GM12878 (cell line): Measurements from ENCODE around the gene RASGEF1B. TPM values are rescaled to one million over a fixed set of nuclear protein-coding genes. Genes with fewer than 3 reads are reported as not detected.

Experiments used
- ATAC-seq: fragments of 200-7000 bp; cut with Tn5 transposase; 3 replicates; pipeline ENCODE4 v1.9.1; 2020; ENCODE audit warnings: mild to moderate bottlenecking, moderate library complexity
- BruUV-seq: library from RNA; stranded (reverse); fragments of 400-500 nt; replicated peaks from 2 replicates; lab custom pipeline; 2021; lab: Mats Ljungman, UMichigan
- CTCF ChIA-PET: fragments of 300-600 bp; sonication (Branson Sonifier 250); formaldehyde crosslinking; extraction: SDS; loops from one replicate; lab custom pipeline; 2021; ENCODE audit warnings: inconsistent platforms; lab: Yijun Ruan, JAX
- POLR2A ChIA-PET: fragments of 350-600 bp; formaldehyde crosslinking; extraction: SDS; loops from one replicate; lab custom pipeline; 2021; ENCODE audit warnings: inconsistent platforms; lab: Charles Lee
- RAD21 ChIA-PET: fragments of 300-600 bp; sonication (Branson Sonifier 250); formaldehyde crosslinking; loops from one replicate; lab custom pipeline; 2023; ENCODE audit warnings: antibody characterized with exemption; ENCODE audit not compliant: unreplicated experiment; lab: Charles Lee
- SMC1A ChIA-PET: fragments of 300-600 bp; sonication (Branson Sonifier 250); formaldehyde crosslinking; loops from one replicate; lab custom pipeline; 2023; ENCODE audit not compliant: unreplicated experiment, uncharacterized antibody; lab: Charles Lee
- DNase-seq: peaks from one replicate; pipeline ENCODE4 v3.0.0-alpha.2; 2011; ENCODE audit warnings: low read depth, low spot score
- FAIRE-seq: peaks from 3 replicates; lab custom pipeline; 2011; peaks lifted over from hg19 to GRCh38; lab: Jason Lieb, UNC
- H2AFZ ChIP-seq: 2 replicates; pipeline ENCODE4 v1.6.0; 2011; ENCODE audit warnings: low read depth, low read length, control low read depth; ENCODE audit not compliant: control insufficient read depth
- H3K27ac ChIP-seq: 2 replicates; pipeline ENCODE4 v1.5.1; 2011; ENCODE audit warnings: control low read depth; ENCODE audit not compliant: control insufficient read depth, insufficient read depth
- H3K27me3 ChIP-seq, 2 experiments: replicated peaks in 1 of 2; 2 replicates each; pipeline versions ENCODE4 v1.6.0 to v1.6.1; 2011; ENCODE audit warnings: low read length in 1 of 2; ENCODE audit not compliant: control insufficient read depth in 2 of 2, insufficient read depth in 2 of 2
- H3K36me3 ChIP-seq, 2 experiments: 2 replicates each; pipeline ENCODE4 v1.5.1; 2011; ENCODE audit warnings: low read length in 1 of 2; ENCODE audit not compliant: control insufficient read depth in 2 of 2, insufficient read depth in 2 of 2
- H3K4me1 ChIP-seq: 2 replicates; pipeline ENCODE4 v1.6.1; 2011; ENCODE audit warnings: mild to moderate bottlenecking, low read length, moderate library complexity, mixed read lengths; ENCODE audit not compliant: control insufficient read depth, insufficient read depth
- H3K4me2 ChIP-seq: 2 replicates; pipeline ENCODE4 v1.6.0; 2011; ENCODE audit warnings: control low read depth; ENCODE audit not compliant: control insufficient read depth, insufficient read depth
- H3K4me3 ChIP-seq: fragments of 200-600 bp; sonication (generic); 2 replicates; pipeline ENCODE4 v1.5.1; 2016
- H3K79me2 ChIP-seq: 2 replicates; pipeline ENCODE4 v1.6.0; 2011; ENCODE audit warnings: low read length; ENCODE audit not compliant: control insufficient read depth, insufficient read depth
- H3K9ac ChIP-seq: 2 replicates; pipeline ENCODE4 v1.8.0; 2011; ENCODE audit warnings: low read length, control low read depth, mixed read lengths; ENCODE audit not compliant: control insufficient read depth, insufficient read depth
- H3K9me3 ChIP-seq: replicated peaks from 3 replicates; pipeline ENCODE4 v1.5.1; 2011; ENCODE audit warnings: mild to moderate bottlenecking, low read length; ENCODE audit not compliant: control insufficient read depth, insufficient read depth
- H4K20me1 ChIP-seq: 2 replicates; pipeline ENCODE4 v1.6.0; 2011; ENCODE audit not compliant: control insufficient read depth, insufficient read depth
- BCL11A ChIP-seq: IDR thresholded peaks from 2 replicates; pipeline ENCODE4 v1.6.1; 2011; ENCODE audit warnings: low read depth, low read length
- EED ChIP-seq: sonication (generic); IDR thresholded peaks from 2 replicates; pipeline ENCODE4 v1.6.1; 2016; ENCODE audit warnings: antibody characterized with exemption, low read depth
- EZH2 ChIP-seq: IDR thresholded peaks from 2 replicates; pipeline ENCODE4 v1.6.1; 2012; ENCODE audit warnings: low read depth, mild to moderate bottlenecking, control low read depth, inconsistent platforms, low read length, borderline replicate concordance; ENCODE audit not compliant: control insufficient read depth
- GABPA ChIP-seq: IDR thresholded peaks from 2 replicates; pipeline ENCODE4 v1.6.1; 2014; ENCODE audit warnings: antibody characterized with exemption, low read depth, mild to moderate bottlenecking, inconsistent platforms
- MEF2A ChIP-seq: IDR thresholded peaks from 2 replicates; pipeline ENCODE4 v1.6.1; 2011; ENCODE audit warnings: low read depth, mild to moderate bottlenecking, low read length, moderate library complexity; ENCODE audit not compliant: insufficient read depth
- POU2F2 ChIP-seq: IDR thresholded peaks from 3 replicates; pipeline ENCODE4 v1.6.1; 2011; ENCODE audit warnings: low read depth, mild to moderate bottlenecking, low read length, borderline replicate concordance
- RAD21 ChIP-seq: IDR thresholded peaks from 2 replicates; pipeline ENCODE4 v1.6.1; 2011; ENCODE audit warnings: mild to moderate bottlenecking, low read depth, low read length, moderate library complexity; ENCODE audit not compliant: insufficient read depth
- RAD51 ChIP-seq: fragments of 450-650 bp; IDR thresholded peaks from 2 replicates; pipeline ENCODE4 v1.6.1; 2016; ENCODE audit warnings: moderate library complexity, mild to moderate bottlenecking, inconsistent platforms
- RFX5 ChIP-seq: IDR thresholded peaks from 2 replicates; pipeline ENCODE4 v1.6.1; 2011; ENCODE audit warnings: low read depth, low read length, improper control_type of control experiment
- TBL1XR1 ChIP-seq: IDR thresholded peaks from 2 replicates; pipeline ENCODE4 v1.6.1; 2012; ENCODE audit warnings: low read depth, low read length, improper control_type of control experiment
- ZNF622 ChIP-seq: fragments of 450-650 bp; IDR thresholded peaks from 2 replicates; pipeline ENCODE4 v1.6.1; 2017; ENCODE audit warnings: mild to moderate bottlenecking, inconsistent platforms
- WGBS: methylation state at CpG from one replicate; pipeline ENCODE4 v1.1.6; 2016; ENCODE audit warnings: low lambda C conversion rate; ENCODE audit not compliant: insufficient replicate concordance, insufficient coverage; ENCODE audit errors: missing lambda C conversion rate; 5-methylcytosine and 5-hydroxymethylcytosine counted together
- in situ Hi-C: fragments of 300-500 bp; cut with MboI; formaldehyde crosslinking; loops from 9 replicates; pipeline ENCODE4 v1.14.3; 2018; ENCODE audit warnings: mixed read lengths
- intact Hi-C: fragments of 100-400 bp; cut with micrococcal nuclease; formaldehyde crosslinking; loops from one replicate; pipeline ENCODE4 v1.14.2; 2022; ENCODE audit not compliant: unreplicated experiment
- polyA plus RNA-seq, 11 experiments: library from polyadenylated mRNA; depleted of rRNA in 4 of 11; unstranded in 6 of 11; stranded (reverse) in 5 of 11; fragments of >200 nt; fragmentation: Nextera tagmentation in 4 of 11; fragmentation: Illumina TruSeq in 1 of 11; extraction: Ambion mirVana in 4 of 11; extraction: Trizol in 1 of 11; gene quantifications; 1 replicate in 1 of 11; 2 replicates in 10 of 11; pipeline versions ENCODE4 v1.2.1 to v1.2.3, GENCODE V29; 2011 to 2016; ENCODE audit warnings: inconsistent platforms in 2 of 11, missing spikeins in 2 of 11, low read depth in 1 of 11
- total RNA-seq, 4 experiments: library from RNA; depleted of rRNA in 3 of 4; stranded (reverse); fragments of >200 nt in 3 of 4; fragmentation: Illumina TruSeq in 1 of 4; extraction: Trizol in 1 of 4; gene quantifications; 2 replicates each; pipeline versions ENCODE4 v1.2.1 to v1.2.3, GENCODE V29; 2013 to 2021
- TF ChIP-seq, protein P1 (sequence below): fragments of 450-650 bp; conservative IDR thresholded peaks from 2 replicates; pipeline ENCODE4 v1.6.1; 2017; ENCODE audit warnings: mild to moderate bottlenecking, moderate library complexity
- TF ChIP-seq, protein P2 (sequence below): fragments of 150-350 bp; IDR thresholded peaks from 2 replicates; pipeline ENCODE4 v1.6.1; 2016; ENCODE audit warnings: low read depth, low read length
- TF ChIP-seq, protein P3 (sequence below): fragments of 450-650 bp; formaldehyde crosslinking; IDR thresholded peaks from 2 replicates; pipeline ENCODE4 v1.5.0; 2022; ENCODE audit warnings: mild to moderate bottlenecking, missing genetic modification characterization

RASGEF1B gene
- total and polyA plus RNA-seq, 10 of the 15 experiments (the other 5 are each of a cell fraction or from before 2014, with no cell fraction given), result 0.03 to 0.24 (median 0.10) TPM; not detected in 2

DNA sequence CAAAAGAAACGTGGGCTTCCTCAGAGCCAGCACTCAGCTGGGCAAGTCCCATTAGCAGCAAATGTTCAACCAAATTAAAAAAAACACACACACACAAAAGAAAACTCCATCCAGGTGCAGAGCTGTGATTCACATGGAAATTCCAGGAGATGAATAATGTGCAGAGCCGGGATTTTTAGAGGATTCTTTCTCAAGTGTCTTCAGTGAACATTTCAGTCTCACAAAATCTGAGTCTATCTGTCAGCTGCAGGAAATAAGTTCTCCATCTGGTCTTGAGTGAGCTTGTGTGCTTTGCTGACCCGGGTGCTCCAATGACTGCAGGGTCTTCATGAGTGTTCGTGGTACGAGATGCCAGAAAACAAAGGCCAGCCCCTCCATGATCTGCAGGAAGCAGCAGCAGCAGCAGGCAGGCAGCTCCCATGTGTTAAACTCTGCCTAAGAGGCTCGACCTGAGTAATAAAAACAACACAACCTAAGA lies 44.3 kb downstream of the RASGEF1B start:
- no peak for DNase-seq
- Histone ChIP-seq H3K27ac (no peak overlapping the region), H3K4me1 (peaks cover 3% of the 10 kb centered on the region; the same call in 1 of the 2 replicates), H3K79me2 (no peaks in the 10 kb centered on the region), H4K20me1 (no peaks in the 10 kb centered on the region), H2AFZ (no peak overlapping the region), H3K9me3 (no peaks in the 10 kb centered on the region), H3K9ac (no peak overlapping the region), H3K4me2 (no peak overlapping the region), H3K36me3 (no peaks in the 10 kb centered on the region), H3K27me3 (no peaks in the 10 kb centered on the region), H3K4me3 (no peak overlapping the region)
- SMC1A ChIA-PET, result interaction anchor here (1.1 to 1.5 kb wide), 2 partner anchors 10 to 18 kb away, joined by 3 read pairs; no protein-coding TSS in a partner anchor
- in situ Hi-C loops, result no loop called here
- WGBS, result 8% methylated on average over 6 of the region's 6 CpGs
- RAD21 ChIA-PET, result no interaction called here
- CTCF ChIA-PET, result interaction anchor here (0.7 to 1.3 kb wide), 3 partner anchors 10 to 857 kb away, joined by 3 to 5 read pairs (median 3); no protein-coding TSS in a partner anchor
- BruUV-seq, result no TSS peak
- FAIRE-seq, result no peak
- intact Hi-C loops, result no loop called here
- POLR2A ChIA-PET, result no interaction called here
- no peak for ATAC-seq
- no peak for TF ChIP-seq RAD21
- TF ChIP-seq, protein P1, sequence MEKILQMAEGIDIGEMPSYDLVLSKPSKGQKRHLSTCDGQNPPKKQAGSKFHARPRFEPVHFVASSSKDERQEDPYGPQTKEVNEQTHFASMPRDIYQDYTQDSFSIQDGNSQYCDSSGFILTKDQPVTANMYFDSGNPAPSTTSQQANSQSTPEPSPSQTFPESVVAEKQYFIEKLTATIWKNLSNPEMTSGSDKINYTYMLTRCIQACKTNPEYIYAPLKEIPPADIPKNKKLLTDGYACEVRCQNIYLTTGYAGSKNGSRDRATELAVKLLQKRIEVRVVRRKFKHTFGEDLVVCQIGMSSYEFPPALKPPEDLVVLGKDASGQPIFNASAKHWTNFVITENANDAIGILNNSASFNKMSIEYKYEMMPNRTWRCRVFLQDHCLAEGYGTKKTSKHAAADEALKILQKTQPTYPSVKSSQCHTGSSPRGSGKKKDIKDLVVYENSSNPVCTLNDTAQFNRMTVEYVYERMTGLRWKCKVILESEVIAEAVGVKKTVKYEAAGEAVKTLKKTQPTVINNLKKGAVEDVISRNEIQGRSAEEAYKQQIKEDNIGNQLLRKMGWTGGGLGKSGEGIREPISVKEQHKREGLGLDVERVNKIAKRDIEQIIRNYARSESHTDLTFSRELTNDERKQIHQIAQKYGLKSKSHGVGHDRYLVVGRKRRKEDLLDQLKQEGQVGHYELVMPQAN, result no peak
- no peak for TF ChIP-seq EZH2
- TF ChIP-seq EED, result no peak
- TF ChIP-seq BCL11A, result no peak
- no peak for TF ChIP-seq GABPA
- no peak for TF ChIP-seq POU2F2
- no peak for TF ChIP-seq ZNF622
- TF ChIP-seq, protein P2, sequence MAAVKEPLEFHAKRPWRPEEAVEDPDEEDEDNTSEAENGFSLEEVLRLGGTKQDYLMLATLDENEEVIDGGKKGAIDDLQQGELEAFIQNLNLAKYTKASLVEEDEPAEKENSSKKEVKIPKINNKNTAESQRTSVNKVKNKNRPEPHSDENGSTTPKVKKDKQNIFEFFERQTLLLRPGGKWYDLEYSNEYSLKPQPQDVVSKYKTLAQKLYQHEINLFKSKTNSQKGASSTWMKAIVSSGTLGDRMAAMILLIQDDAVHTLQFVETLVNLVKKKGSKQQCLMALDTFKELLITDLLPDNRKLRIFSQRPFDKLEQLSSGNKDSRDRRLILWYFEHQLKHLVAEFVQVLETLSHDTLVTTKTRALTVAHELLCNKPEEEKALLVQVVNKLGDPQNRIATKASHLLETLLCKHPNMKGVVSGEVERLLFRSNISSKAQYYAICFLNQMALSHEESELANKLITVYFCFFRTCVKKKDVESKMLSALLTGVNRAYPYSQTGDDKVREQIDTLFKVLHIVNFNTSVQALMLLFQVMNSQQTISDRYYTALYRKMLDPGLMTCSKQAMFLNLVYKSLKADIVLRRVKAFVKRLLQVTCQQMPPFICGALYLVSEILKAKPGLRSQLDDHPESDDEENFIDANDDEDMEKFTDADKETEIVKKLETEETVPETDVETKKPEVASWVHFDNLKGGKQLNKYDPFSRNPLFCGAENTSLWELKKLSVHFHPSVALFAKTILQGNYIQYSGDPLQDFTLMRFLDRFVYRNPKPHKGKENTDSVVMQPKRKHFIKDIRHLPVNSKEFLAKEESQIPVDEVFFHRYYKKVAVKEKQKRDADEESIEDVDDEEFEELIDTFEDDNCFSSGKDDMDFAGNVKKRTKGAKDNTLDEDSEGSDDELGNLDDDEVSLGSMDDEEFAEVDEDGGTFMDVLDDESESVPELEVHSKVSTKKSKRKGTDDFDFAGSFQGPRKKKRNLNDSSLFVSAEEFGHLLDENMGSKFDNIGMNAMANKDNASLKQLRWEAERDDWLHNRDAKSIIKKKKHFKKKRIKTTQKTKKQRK, result no peak
- no peak for TF ChIP-seq RFX5
- TF ChIP-seq, protein P3, sequence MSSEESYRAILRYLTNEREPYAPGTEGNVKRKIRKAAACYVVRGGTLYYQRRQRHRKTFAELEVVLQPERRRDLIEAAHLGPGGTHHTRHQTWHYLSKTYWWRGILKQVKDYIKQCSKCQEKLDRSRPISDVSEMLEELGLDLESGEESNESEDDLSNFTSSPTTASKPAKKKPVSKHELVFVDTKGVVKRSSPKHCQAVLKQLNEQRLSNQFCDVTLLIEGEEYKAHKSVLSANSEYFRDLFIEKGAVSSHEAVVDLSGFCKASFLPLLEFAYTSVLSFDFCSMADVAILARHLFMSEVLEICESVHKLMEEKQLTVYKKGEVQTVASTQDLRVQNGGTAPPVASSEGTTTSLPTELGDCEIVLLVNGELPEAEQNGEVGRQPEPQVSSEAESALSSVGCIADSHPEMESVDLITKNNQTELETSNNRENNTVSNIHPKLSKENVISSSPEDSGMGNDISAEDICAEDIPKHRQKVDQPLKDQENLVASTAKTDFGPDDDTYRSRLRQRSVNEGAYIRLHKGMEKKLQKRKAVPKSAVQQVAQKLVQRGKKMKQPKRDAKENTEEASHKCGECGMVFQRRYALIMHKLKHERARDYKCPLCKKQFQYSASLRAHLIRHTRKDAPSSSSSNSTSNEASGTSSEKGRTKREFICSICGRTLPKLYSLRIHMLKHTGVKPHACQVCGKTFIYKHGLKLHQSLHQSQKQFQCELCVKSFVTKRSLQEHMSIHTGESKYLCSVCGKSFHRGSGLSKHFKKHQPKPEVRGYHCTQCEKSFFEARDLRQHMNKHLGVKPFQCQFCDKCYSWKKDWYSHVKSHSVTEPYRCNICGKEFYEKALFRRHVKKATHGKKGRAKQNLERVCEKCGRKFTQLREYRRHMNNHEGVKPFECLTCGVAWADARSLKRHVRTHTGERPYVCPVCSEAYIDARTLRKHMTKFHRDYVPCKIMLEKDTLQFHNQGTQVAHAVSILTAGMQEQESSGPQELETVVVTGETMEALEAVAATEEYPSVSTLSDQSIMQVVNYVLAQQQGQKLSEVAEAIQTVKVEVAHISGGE (CRISPR knock-in tag), result no peak
- no peak for TF ChIP-seq RAD51
- no peak for TF ChIP-seq TBL1XR1
- no peak for TF ChIP-seq MEF2A
